Esophagus muscularis mucosa (tissue), 3 donors: ENCODE measurements around the gene GPR6.

Source experiments
- CTCF ChIP-seq, 3 experiments: fragments of 200-600 bp in 2 of 3; fragments of 450-650 bp in 1 of 3; sonication (generic) in 2 of 3; IDR thresholded peaks; one replicate each; pipeline ENCODE4 v1.5.1; 2017 to 2019; ENCODE audit warnings: antibody characterized with exemption in 3 of 3, mild to moderate bottlenecking in 2 of 3, moderate library complexity in 1 of 3
- POLR2A ChIP-seq: fragments of 450-650 bp; IDR thresholded peaks from one replicate; pipeline ENCODE4 v1.6.1; 2017; ENCODE audit warnings: antibody characterized with exemption, moderate library complexity, mild to moderate bottlenecking, low read depth
- POLR2AphosphoS5 ChIP-seq, 2 donors: sonication (generic); formaldehyde crosslinking; IDR thresholded peaks; one replicate each; pipeline ENCODE4 v1.6.1; 2017; ENCODE audit warnings: antibody characterized with exemption in 2 of 2

- TF ChIP-seq CTCF (IDR thresholded peaks at IDR 0.05) (no peak), POLR2A (no peak), POLR2AphosphoS5 (IDR thresholded peaks at IDR 0.05) (no peak)
Measured at GRCh38 chr6:109961611-109962041, 16.5 kb upstream of the GPR6 start.
